OCI-LY1 (cell line): ENCODE measurements around the gene MS4A2.

Experiments
- H2AFZ ChIP-seq: fragments of 200-600 bp; sonication (generic), shearing (Covaris generic); 2 replicates; pipeline ENCODE4 v1.6.0; 2014; ENCODE audit warnings: antibody characterized with exemption, mild to moderate bottlenecking, low read length
- H3F3A ChIP-seq: fragments of 200-600 bp; sonication (generic), shearing (Covaris generic); 2 replicates; pipeline ENCODE4 v1.6.0; 2014; ENCODE audit warnings: mild to moderate bottlenecking, antibody characterized with exemption, low read length, moderate library complexity; ENCODE audit not compliant: insufficient read depth
- H3K27ac ChIP-seq: fragments of 200-600 bp; sonication (generic); 2 replicates; pipeline ENCODE4 v1.5.1; 2014; ENCODE audit warnings: low read length, mixed run types, mild to moderate bottlenecking, low read depth; ENCODE audit not compliant: poor library complexity, severe bottlenecking
- H3K27me3 ChIP-seq: fragments of 200-600 bp; sonication (generic); 2 replicates; pipeline ENCODE4 v1.6.0; 2014; ENCODE audit warnings: antibody characterized with exemption, mild to moderate bottlenecking, low read length, moderate library complexity; ENCODE audit not compliant: insufficient read depth
- H3K36me3 ChIP-seq: fragments of 200-600 bp; sonication (generic); 2 replicates; pipeline ENCODE4 v1.6.1; 2014; ENCODE audit warnings: mild to moderate bottlenecking, antibody characterized with exemption, low read length, moderate library complexity, mixed read lengths; ENCODE audit not compliant: insufficient read depth
- H3K4me1 ChIP-seq: fragments of 200-600 bp; sonication (generic); 2 replicates; pipeline ENCODE4 v1.5.1; 2014; ENCODE audit warnings: mild to moderate bottlenecking, low read length, moderate library complexity; ENCODE audit not compliant: insufficient read depth, severe bottlenecking
- H3K4me2 ChIP-seq: fragments of 200-600 bp; sonication (generic), shearing (Covaris generic); 2 replicates; pipeline ENCODE4 v1.6.1; 2014; ENCODE audit warnings: low read length
- H3K4me3 ChIP-seq: fragments of 200-600 bp; sonication (generic); 2 replicates; pipeline ENCODE4 v1.5.1; 2014; ENCODE audit warnings: low read length, low read depth, mild to moderate bottlenecking, mixed read lengths; ENCODE audit not compliant: poor library complexity, severe bottlenecking
- H3K79me2 ChIP-seq: fragments of 200-600 bp; shearing (Covaris generic); 2 replicates; pipeline ENCODE4 v1.6.1; 2016; ENCODE audit warnings: mixed run types, low read length, mixed read lengths; ENCODE audit not compliant: insufficient read depth
- H3K9ac ChIP-seq: fragments of 200-600 bp; sonication (generic), shearing (Covaris generic); 2 replicates; pipeline ENCODE4 v1.6.1; 2014; ENCODE audit warnings: mild to moderate bottlenecking, low read length, mixed read lengths
- H3K9me2 ChIP-seq: fragments of 200-600 bp; sonication (generic), shearing (Covaris generic); 2 replicates; pipeline ENCODE4 v1.6.1; 2014; ENCODE audit warnings: low read depth, mild to moderate bottlenecking, low read length, mixed read lengths
- H3K9me3 ChIP-seq: fragments of 200-600 bp; shearing (Covaris generic); 2 replicates; pipeline ENCODE4 v1.6.1; 2014; ENCODE audit warnings: low read length, mixed read lengths
- H4K20me1 ChIP-seq: fragments of 200-600 bp; sonication (generic), shearing (Covaris generic); 2 replicates; pipeline ENCODE4 v1.6.0; 2016; ENCODE audit warnings: mild to moderate bottlenecking, low read length; ENCODE audit not compliant: insufficient read depth
- EZH2 ChIP-seq: fragments of 200-600 bp; sonication (generic), shearing (Covaris generic); IDR thresholded peaks from 2 replicates; pipeline ENCODE4 v1.8.0; 2017; ENCODE audit warnings: borderline replicate concordance, mixed run types, mild to moderate bottlenecking, antibody characterized with exemption, low read length, moderate library complexity, mixed read lengths
- TF ChIP-seq, protein P1 (sequence below): fragments of 200-600 bp; sonication (generic), shearing (Covaris generic); IDR thresholded peaks from 2 replicates; pipeline ENCODE4 v1.5.1; 2017; ENCODE audit warnings: mild to moderate bottlenecking, antibody characterized with exemption, low read length, moderate library complexity, mixed read lengths

Gene MS4A2

DNA sequence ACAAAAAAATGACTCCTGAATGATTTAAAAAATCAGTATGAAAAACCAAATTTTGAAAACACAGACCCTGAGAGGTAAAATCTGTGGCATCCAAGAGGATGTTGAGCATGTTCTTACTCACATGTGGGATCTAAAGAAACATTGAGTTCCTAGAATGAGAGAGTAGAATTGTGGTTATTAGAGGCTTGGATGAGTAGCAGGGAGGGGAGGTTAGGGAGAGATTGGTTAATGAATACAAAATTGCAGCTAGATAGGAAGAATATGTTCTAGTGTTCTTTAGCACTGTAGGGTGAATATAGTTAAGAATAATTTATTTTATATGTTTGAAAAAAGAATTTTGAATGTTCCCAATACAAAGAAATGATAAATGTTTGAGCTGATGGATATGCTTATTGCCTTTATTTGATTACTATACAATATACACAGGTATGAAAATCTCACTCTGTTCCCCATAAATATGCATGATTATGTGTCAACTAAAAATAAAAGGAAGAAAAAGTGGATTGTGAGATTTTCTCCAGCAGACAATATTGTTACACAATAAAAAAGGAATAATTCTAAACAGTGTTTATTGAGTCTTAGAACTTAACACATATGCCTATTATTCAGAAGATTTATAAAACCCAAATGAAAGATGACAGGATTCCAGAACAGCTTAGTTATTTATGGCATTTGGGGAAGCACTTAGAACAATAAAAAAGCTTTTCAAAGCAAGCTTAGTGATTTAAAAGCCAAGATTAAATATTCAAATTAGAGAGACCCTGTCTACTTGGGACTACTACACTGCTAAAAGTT lies 28.7 kb downstream of the MS4A2 start:
- Histone ChIP-seq H3K9me2 (no peaks in the 10 kb centered on the region), H3K9ac (no peak overlapping the region), H3K4me1 (no peaks in the 10 kb centered on the region), H3F3A (no peaks in the 10 kb centered on the region), H3K27me3 (no peaks in the 10 kb centered on the region), H3K79me2 (no peaks in the 10 kb centered on the region), H2AFZ (no peak overlapping the region), H3K27ac (no peak overlapping the region), H3K4me2 (no peak overlapping the region), H3K4me3 (no peak overlapping the region), H3K9me3 (no peaks in the 10 kb centered on the region), H4K20me1 (no peaks in the 10 kb centered on the region), H3K36me3 (no peaks in the 10 kb centered on the region)
- no peak for TF ChIP-seq EZH2
- TF ChIP-seq, protein P1, sequence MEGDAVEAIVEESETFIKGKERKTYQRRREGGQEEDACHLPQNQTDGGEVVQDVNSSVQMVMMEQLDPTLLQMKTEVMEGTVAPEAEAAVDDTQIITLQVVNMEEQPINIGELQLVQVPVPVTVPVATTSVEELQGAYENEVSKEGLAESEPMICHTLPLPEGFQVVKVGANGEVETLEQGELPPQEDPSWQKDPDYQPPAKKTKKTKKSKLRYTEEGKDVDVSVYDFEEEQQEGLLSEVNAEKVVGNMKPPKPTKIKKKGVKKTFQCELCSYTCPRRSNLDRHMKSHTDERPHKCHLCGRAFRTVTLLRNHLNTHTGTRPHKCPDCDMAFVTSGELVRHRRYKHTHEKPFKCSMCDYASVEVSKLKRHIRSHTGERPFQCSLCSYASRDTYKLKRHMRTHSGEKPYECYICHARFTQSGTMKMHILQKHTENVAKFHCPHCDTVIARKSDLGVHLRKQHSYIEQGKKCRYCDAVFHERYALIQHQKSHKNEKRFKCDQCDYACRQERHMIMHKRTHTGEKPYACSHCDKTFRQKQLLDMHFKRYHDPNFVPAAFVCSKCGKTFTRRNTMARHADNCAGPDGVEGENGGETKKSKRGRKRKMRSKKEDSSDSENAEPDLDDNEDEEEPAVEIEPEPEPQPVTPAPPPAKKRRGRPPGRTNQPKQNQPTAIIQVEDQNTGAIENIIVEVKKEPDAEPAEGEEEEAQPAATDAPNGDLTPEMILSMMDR = no peak

DNA sequence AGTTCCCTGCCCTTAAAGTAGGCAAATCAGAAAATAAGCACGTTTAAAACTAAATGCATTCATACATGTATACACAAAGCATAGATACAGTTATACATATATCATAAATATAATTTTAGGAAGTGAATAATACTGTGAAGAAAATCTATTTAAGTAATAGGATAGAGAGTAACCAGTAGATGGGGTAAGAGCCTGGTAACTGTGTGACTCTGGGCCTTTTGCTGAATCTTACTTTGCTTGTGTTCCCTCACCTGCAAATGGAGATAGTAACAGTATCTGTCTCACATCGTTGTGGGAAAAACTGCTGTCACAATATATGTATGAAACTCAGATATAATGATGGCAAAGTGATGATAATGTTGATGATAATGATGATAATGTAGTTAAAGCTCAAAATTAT lies 29.9 kb downstream of the MS4A2 start:
- Histone ChIP-seq H3K9ac (no peak overlapping the region), H3K9me3 (no peaks in the 10 kb centered on the region), H3K27me3 (no peaks in the 10 kb centered on the region), H3K4me1 (no peaks in the 10 kb centered on the region), H3K36me3 (no peaks in the 10 kb centered on the region), H4K20me1 (no peaks in the 10 kb centered on the region), H3K9me2 (no peaks in the 10 kb centered on the region), H3F3A (no peaks in the 10 kb centered on the region), H3K4me2 (no peak overlapping the region), H2AFZ (no peak overlapping the region), H3K79me2 (no peaks in the 10 kb centered on the region), H3K4me3 (no peak overlapping the region), H3K27ac (no peak overlapping the region)
- TF ChIP-seq EZH2 = no peak
- TF ChIP-seq, protein P1 = no peak

DNA sequence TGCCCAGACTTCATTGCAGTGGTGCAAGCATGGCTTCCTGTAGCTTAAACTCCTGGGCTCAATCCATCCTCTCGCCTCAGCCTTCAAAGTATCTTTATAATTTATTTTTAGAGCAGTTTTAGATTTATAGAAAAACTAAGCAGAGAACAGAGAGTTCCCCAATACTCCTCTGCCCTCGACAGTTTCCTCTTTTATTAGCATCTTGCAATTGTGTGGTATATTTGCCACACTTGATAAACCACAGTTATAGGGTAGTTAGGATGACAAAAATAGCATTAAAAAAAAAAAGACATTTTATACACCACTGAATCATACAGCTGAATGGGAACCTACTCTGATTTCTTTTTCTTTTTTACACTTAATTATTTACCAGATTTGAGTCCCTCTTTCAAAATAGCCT lies 31.2 kb downstream of the MS4A2 start:
- no peak overlapping the region for H3K27ac ChIP-seq
- H3K4me1 ChIP-seq = no peaks in the 10 kb centered on the region
- no peak overlapping the region for H3K4me2 ChIP-seq
- no peaks in the 10 kb centered on the region for H3K9me3 ChIP-seq
- no peaks in the 10 kb centered on the region for H4K20me1 ChIP-seq
- H3K4me3 ChIP-seq = no peak overlapping the region
- no peaks in the 10 kb centered on the region for H3K9me2 ChIP-seq
- no peaks in the 10 kb centered on the region for H3F3A ChIP-seq
- TF ChIP-seq EZH2 = no peak
- TF ChIP-seq, protein P1 = no peak
- H2AFZ ChIP-seq = no peak overlapping the region
- H3K36me3 ChIP-seq = no peaks in the 10 kb centered on the region
- no peaks in the 10 kb centered on the region for H3K27me3 ChIP-seq
- H3K79me2 ChIP-seq = no peaks in the 10 kb centered on the region
- H3K9ac ChIP-seq = no peak overlapping the region
